ENCODE data around the gene TRAPPC3. TPM values are rescaled to one million over a fixed set of nuclear protein-coding genes. Genes with fewer than 3 reads are reported as not detected.

The TRAPPC3 gene
- total RNA-seq, 1 donor from 2014 or later = 30.3 TPM

- H3K36me3 ChIP-seq (ENCODE audit: control insufficient read depth in 3 of 3, insufficient read depth in 3 of 3, low read length in 3 of 3) = no peaks in the 10 kb centered on the region
- no peak overlapping the region for H3K9ac ChIP-seq (ENCODE audit: low read depth in 1 of 3, low read length in 3 of 3)
- no peaks in the 10 kb centered on the region for H3K27me3 ChIP-seq (ENCODE audit: control insufficient read depth in 3 of 3, insufficient read depth in 3 of 3, low read length in 3 of 3)
- no peak overlapping the region for H3K4me3 ChIP-seq (ENCODE audit: low read length in 3 of 3)
- no peak overlapping the region for H3K27ac ChIP-seq (ENCODE audit: low read depth, low read length)
- H3K4me1 ChIP-seq (ENCODE audit: control insufficient read depth in 3 of 3, insufficient read depth in 3 of 3, low read length in 3 of 3) = no peaks in the 10 kb centered on the region
- H3K9me3 ChIP-seq (ENCODE audit: control insufficient read depth in 3 of 3, low read length in 3 of 3) = no peaks in the 10 kb centered on the region
Observed at GRCh38 chr1:36106269-36106668, 43.0 kb downstream of the TRAPPC3 start.

DNA sequence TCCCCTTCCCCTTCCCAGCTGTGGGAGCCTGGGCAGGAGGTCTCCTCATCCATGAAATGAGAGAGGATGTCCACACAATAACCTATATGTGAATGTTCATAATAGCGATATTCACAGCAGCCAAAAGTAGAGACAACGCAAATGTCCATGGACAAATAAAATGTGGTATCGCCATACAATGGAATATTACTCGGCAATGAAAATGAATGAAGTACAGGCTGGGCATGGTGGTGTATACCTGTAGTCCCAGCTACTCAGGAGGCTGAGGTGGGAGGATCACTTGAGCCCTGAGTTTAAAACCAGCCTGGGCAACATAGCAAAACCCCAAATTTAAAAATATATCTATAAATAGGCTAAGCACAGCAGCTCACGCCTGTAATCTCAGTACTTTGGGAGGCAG lies 47.7 kb downstream of the TRAPPC3 start:
- H3K9ac ChIP-seq (ENCODE audit: low read depth in 1 of 3, low read length in 3 of 3) = no peak overlapping the region

DNA sequence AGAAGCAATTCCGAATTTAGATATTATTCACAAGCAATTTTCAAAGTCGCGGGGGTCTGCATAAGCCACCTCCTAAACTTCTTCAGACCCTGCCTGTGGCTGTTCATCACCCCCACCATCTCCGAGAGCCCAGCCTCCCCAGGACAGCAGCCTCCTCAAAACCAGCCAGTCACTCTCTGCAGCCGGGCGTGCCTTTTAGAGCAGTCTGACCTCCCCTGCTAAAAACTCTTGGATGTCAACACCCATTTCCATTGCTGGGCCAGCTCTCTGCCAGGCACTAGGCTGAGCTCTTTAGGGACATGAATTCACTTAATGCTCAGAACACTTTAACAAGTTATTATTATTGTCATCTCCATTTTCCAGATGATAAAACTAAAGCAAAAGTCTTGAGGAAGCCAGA lies 48.9 kb downstream of the TRAPPC3 start:
- Histone ChIP-seq H3K4me3 (ENCODE audit: low read length in 3 of 3) (no peak overlapping the region), H3K27ac (ENCODE audit: low read depth, low read length) (no peak overlapping the region), H3K27me3 (ENCODE audit: control insufficient read depth in 3 of 3, insufficient read depth in 3 of 3, low read length in 3 of 3) (no peaks in the 10 kb centered on the region), H3K9ac (ENCODE audit: low read depth in 1 of 3, low read length in 3 of 3) (no peak overlapping the region), H3K9me3 (ENCODE audit: control insufficient read depth in 3 of 3, low read length in 3 of 3) (no peaks in the 10 kb centered on the region), H3K36me3 (ENCODE audit: control insufficient read depth in 3 of 3, insufficient read depth in 3 of 3, low read length in 3 of 3) (peaks cover 8 to 10% (median 8%) of the 10 kb centered on the region in 3 donors), H3K4me1 (ENCODE audit: control insufficient read depth in 3 of 3, insufficient read depth in 3 of 3, low read length in 3 of 3) (peaks cover 2 to 4% (median 3%) of the 10 kb centered on the region in 3 donors)

More for the DNA sequence above, 47.7 kb downstream of the TRAPPC3 start:
- Histone ChIP-seq H3K4me3 (ENCODE audit: low read length in 3 of 3) (no peak overlapping the region), H3K9me3 (ENCODE audit: control insufficient read depth in 3 of 3, low read length in 3 of 3) (no peaks in the 10 kb centered on the region), H3K27me3 (ENCODE audit: control insufficient read depth in 3 of 3, insufficient read depth in 3 of 3, low read length in 3 of 3) (no peaks in the 10 kb centered on the region), H3K36me3 (ENCODE audit: control insufficient read depth in 3 of 3, insufficient read depth in 3 of 3, low read length in 3 of 3) (peaks cover 0 to 1% (median 0%) of the 10 kb centered on the region in 3 donors), H3K4me1 (ENCODE audit: control insufficient read depth in 3 of 3, insufficient read depth in 3 of 3, low read length in 3 of 3) (peaks cover 2 to 4% (median 3%) of the 10 kb centered on the region in 3 donors), H3K27ac (ENCODE audit: low read depth, low read length) (no peak overlapping the region)

DNA sequence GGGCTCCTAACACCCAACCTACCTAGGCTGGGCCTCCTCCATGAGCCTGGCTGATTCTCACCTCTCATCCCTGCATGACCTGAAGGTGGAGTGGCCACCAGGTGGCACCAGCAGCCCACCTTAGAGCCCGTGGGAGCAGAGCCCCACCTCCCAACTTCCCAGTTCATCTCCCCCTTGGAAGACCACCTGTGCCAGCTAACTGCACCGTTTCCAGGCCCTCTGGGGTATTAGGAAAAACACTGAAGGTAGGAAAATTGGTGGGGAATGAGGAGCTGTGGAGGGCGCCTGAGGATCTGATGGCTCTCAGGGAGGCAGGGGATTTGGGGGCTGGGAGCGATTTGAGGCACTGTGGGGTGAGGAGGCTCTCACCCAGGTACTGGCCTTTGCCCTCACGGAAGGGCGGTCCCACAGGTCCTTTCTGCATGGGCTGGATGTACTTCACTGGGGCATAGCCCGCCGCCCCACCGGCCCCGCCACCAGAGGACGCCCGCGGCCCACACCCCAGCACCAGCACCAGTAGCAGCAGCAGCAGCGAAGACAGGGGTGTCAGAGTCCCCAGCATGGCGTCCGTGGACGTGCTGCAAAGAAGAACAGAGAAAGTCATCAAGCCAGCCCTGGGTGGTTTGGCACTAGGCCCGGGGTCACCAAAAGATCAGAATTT lies 49.5 kb downstream of the TRAPPC3 start:
- peaks cover 11 to 13% (median 12%) of the 10 kb centered on the region in 3 donors for H3K36me3 ChIP-seq (ENCODE audit: control insufficient read depth in 3 of 3, insufficient read depth in 3 of 3, low read length in 3 of 3)
- H3K9me3 ChIP-seq (ENCODE audit: control insufficient read depth in 3 of 3, low read length in 3 of 3) = no peaks in the 10 kb centered on the region
- H3K4me3 ChIP-seq (ENCODE audit: low read length in 3 of 3) = peak overlapping the region; percentile 9 to 38 (median 13)
- H3K27me3 ChIP-seq (ENCODE audit: control insufficient read depth in 3 of 3, insufficient read depth in 3 of 3, low read length in 3 of 3) = no peaks in the 10 kb centered on the region
- H3K4me1 ChIP-seq (ENCODE audit: control insufficient read depth in 3 of 3, insufficient read depth in 3 of 3, low read length in 3 of 3) = peaks cover 2 to 5% (median 4%) of the 10 kb centered on the region in 3 donors
- H3K27ac ChIP-seq (ENCODE audit: low read depth, low read length) = no peak overlapping the region
- no peak overlapping the region for H3K9ac ChIP-seq (ENCODE audit: low read depth in 1 of 3, low read length in 3 of 3)

- no peaks in the 10 kb centered on the region for H3K27me3 ChIP-seq (ENCODE audit: control insufficient read depth in 3 of 3, insufficient read depth in 3 of 3, low read length in 3 of 3)
- H3K9me3 ChIP-seq (ENCODE audit: control insufficient read depth in 3 of 3, low read length in 3 of 3) = no peaks in the 10 kb centered on the region
- H3K36me3 ChIP-seq (ENCODE audit: control insufficient read depth in 3 of 3, insufficient read depth in 3 of 3, low read length in 3 of 3) = peaks cover 21 to 23% (median 21%) of the 10 kb centered on the region in 3 donors
- H3K9ac ChIP-seq (ENCODE audit: low read depth in 1 of 3, low read length in 3 of 3) = no peak overlapping the region
- peaks cover 4 to 13% (median 8%) of the 10 kb centered on the region in 3 donors for H3K4me1 ChIP-seq (ENCODE audit: control insufficient read depth in 3 of 3, insufficient read depth in 3 of 3, low read length in 3 of 3)
- H3K4me3 ChIP-seq (ENCODE audit: low read length in 3 of 3) = no peak overlapping the region
- H3K27ac ChIP-seq (ENCODE audit: low read depth, low read length) = no peak overlapping the region
Observed at GRCh38 chr1:36098650-36099365, 50.5 kb downstream of the TRAPPC3 start.

- Histone ChIP-seq H3K27me3 (ENCODE audit: control insufficient read depth in 3 of 3, insufficient read depth in 3 of 3, low read length in 3 of 3) (no peaks in the 10 kb centered on the region), H3K9ac (ENCODE audit: low read depth in 1 of 3, low read length in 3 of 3) (no peak overlapping the region)
Observed at GRCh38 chr1:36097693-36098585, 51.3 kb downstream of the TRAPPC3 start.

GRCh38 chr1:36096500-36097432 lies 52.5 kb downstream of the TRAPPC3 start:
- Histone ChIP-seq H3K27ac (ENCODE audit: low read depth, low read length) (no peak overlapping the region), H3K36me3 (ENCODE audit: control insufficient read depth in 3 of 3, insufficient read depth in 3 of 3, low read length in 3 of 3) (peaks cover 40 to 44% (median 41%) of the 10 kb centered on the region in 3 donors), H3K4me3 (ENCODE audit: low read length in 3 of 3) (no peak overlapping the region), H3K9ac (ENCODE audit: low read depth in 1 of 3, low read length in 3 of 3) (no peak overlapping the region), H3K9me3 (ENCODE audit: control insufficient read depth in 3 of 3, low read length in 3 of 3) (no peaks in the 10 kb centered on the region), H3K27me3 (ENCODE audit: control insufficient read depth in 3 of 3, insufficient read depth in 3 of 3, low read length in 3 of 3) (no peaks in the 10 kb centered on the region), H3K4me1 (ENCODE audit: control insufficient read depth in 3 of 3, insufficient read depth in 3 of 3, low read length in 3 of 3) (peaks cover 7 to 24% (median 18%) of the 10 kb centered on the region in 3 donors)

More at GRCh38 chr1:36097693-36098585, 51.3 kb downstream of the TRAPPC3 start:
- peaks cover 28 to 32% (median 30%) of the 10 kb centered on the region in 3 donors for H3K36me3 ChIP-seq (ENCODE audit: control insufficient read depth in 3 of 3, insufficient read depth in 3 of 3, low read length in 3 of 3)
- no peak overlapping the region for H3K27ac ChIP-seq (ENCODE audit: low read depth, low read length)
- H3K4me1 ChIP-seq (ENCODE audit: control insufficient read depth in 3 of 3, insufficient read depth in 3 of 3, low read length in 3 of 3) = peaks cover 7 to 22% (median 16%) of the 10 kb centered on the region in 3 donors
- no peak overlapping the region for H3K4me3 ChIP-seq (ENCODE audit: low read length in 3 of 3)
- H3K9me3 ChIP-seq (ENCODE audit: control insufficient read depth in 3 of 3, low read length in 3 of 3) = no peaks in the 10 kb centered on the region

GRCh38 chr1:36095760-36096405 lies 53.4 kb downstream of the TRAPPC3 start:
- Histone ChIP-seq H3K36me3 (ENCODE audit: control insufficient read depth in 3 of 3, insufficient read depth in 3 of 3, low read length in 3 of 3) (peaks cover 48 to 52% (median 49%) of the 10 kb centered on the region in 3 donors), H3K4me3 (ENCODE audit: low read length in 3 of 3) (no peak overlapping the region), H3K27ac (ENCODE audit: low read depth, low read length) (no peak overlapping the region), H3K9ac (ENCODE audit: low read depth in 1 of 3, low read length in 3 of 3) (no peak overlapping the region), H3K9me3 (ENCODE audit: control insufficient read depth in 3 of 3, low read length in 3 of 3) (no peaks in the 10 kb centered on the region), H3K27me3 (ENCODE audit: control insufficient read depth in 3 of 3, insufficient read depth in 3 of 3, low read length in 3 of 3) (no peaks in the 10 kb centered on the region), H3K4me1 (ENCODE audit: control insufficient read depth in 3 of 3, insufficient read depth in 3 of 3, low read length in 3 of 3) (peaks cover 8 to 24% (median 23%) of the 10 kb centered on the region in 3 donors)

Data from skeletal muscle tissue (tissue), 4 donors.